Measurements from ENCODE around the gene WDFY4.

The WDFY4 gene

DNA sequence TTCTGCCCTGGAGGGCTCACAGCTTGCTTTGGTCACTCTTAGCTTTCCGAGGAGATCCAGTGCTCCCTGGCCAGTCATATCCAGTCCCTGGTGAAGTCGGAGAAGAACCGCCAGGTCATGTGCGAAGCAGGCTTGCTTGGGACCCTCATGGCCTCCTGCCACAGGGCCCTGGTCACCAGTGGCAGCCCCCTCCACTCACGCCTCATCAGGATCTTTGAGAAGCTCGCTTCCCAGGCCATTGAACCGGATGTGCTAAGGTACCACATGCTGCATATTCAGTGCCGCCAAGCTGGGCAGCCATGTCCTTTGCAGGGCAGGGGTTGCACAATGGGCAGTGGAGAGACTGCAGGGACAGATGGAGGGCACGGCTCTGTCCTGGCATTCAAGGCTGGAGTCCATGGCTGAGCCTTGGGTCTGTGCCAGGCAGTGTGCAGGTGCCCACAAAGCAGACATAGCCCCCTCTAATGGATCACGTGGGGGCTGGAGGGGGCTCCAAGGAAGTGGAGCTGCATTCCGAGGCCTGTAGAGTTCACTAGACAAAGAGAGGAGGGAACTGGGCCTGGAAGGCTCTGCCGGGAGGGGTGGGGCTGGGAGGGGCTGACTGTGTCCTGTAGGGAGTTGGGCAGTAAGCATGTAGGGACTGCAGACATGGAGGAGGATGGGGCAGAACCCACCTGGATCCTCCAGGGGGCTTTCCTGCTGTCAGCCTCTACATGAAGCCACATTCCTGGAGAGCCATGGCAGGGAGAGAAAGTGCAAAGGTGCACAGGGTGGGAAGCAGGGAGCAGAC is 89.9 kb downstream of the WDFY4 start:
- TF ChIP-seq CTCF (IDR thresholded peaks at IDR 0.05; ENCODE audit: borderline replicate concordance, insufficient read depth, low read depth, low read length), result no peak

GRCh38 chr10:48775206-48775517 is 90.5 kb downstream of the WDFY4 start:
- TF ChIP-seq CTCF (IDR thresholded peaks at IDR 0.05; ENCODE audit: borderline replicate concordance, insufficient read depth, low read depth, low read length), result no peak
- H3K4me3 ChIP-seq (ENCODE audit: low read depth, low read length), result no peak overlapping the region

More for the DNA sequence above, 89.9 kb downstream of the WDFY4 start:
- no peak overlapping the region for H3K4me3 ChIP-seq (ENCODE audit: low read depth, low read length)

DNA sequence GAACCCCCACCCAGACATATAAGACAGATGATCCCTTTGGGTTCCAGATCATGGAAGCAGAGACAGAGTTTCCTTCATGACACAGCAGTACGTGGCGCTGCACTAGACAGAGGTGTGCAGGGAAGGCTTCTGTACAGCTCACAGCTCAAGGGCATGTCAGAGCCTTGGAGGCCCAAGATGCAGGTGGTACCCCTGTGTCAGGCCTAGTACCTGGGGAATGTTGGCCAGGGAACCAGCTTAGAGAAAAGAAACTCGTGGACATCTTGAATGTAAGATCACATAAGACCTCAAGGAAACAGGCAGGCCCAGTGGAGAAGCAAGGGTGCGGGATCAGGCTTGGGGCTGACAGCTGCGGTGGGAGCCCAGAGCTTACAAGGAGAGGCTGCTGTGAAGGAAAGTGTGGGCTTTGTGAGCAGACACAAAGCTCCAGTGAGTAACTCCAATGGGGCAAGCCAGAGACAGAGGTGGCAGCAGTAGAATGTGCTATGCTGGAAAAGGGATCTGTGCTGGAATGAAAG is 91.4 kb downstream of the WDFY4 start:
- no peak for TF ChIP-seq CTCF (IDR thresholded peaks at IDR 0.05; ENCODE audit: borderline replicate concordance, insufficient read depth, low read depth, low read length)
- no peak overlapping the region for H3K4me3 ChIP-seq (ENCODE audit: low read depth, low read length)

DNA sequence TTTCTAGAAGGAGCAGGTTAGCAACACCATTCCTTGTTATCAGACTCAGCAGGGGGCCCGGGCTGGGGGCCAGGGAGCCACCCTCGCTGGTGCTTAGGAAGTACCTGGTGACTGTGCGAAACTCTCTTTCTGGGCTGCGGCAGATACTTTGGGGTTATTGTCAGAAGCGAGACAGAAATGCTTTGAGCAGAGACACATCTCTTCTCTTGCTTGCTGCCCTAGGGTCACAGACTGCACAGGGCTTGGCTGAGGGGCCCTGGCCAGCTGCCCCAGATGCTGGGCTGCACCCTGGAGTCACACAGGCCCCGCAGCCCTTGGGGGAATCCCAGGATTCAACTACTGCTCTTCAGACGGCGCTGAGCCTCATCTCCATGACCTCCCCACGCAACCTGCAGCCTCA is 91.9 kb downstream of the WDFY4 start:
- no peak overlapping the region for H3K4me3 ChIP-seq (ENCODE audit: low read depth, low read length)
- TF ChIP-seq CTCF (IDR thresholded peaks at IDR 0.05; ENCODE audit: borderline replicate concordance, insufficient read depth, low read depth, low read length), result no peak

- no peak overlapping the region for H3K4me3 ChIP-seq (ENCODE audit: low read depth, low read length)
- TF ChIP-seq CTCF (IDR thresholded peaks at IDR 0.05; ENCODE audit: borderline replicate concordance, insufficient read depth, low read depth, low read length), result no peak
Measured at GRCh38 chr10:48777110-48777509, 92.4 kb downstream of the WDFY4 start.

DNA sequence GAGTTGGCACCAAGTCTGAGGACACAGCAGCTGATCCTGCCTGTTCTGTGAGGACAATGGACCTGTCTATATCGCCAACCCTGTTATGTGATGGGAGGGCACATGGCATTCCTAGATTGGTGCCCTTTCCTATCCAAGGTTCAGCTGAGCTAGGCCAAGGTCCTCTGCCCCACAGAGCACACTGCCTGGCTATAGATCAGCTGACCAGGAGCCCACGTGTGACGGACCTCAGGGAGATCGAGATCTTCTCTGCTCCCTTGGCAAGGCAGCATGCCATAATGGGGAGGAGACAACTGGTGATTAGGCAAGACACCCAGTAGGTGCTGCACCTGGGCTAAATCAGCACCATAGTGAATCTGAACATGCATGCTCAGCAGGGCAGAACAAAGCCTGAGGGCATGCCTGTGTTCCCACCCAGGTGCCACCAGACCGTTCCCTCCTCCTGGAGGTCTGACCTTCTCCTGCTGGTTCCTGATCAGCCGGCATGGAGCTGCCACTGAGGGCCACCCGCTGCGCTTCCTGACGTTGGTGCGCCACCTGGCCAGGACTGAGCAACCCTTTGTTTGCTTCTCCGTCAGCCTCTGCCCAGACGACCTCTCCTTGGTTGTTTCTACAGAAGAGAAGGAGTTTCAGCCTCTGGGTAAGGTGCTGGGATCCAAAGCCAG is 93.7 kb downstream of the WDFY4 start:
- no peak for TF ChIP-seq CTCF (IDR thresholded peaks at IDR 0.05; ENCODE audit: borderline replicate concordance, insufficient read depth, low read depth, low read length)
- no peak overlapping the region for H3K4me3 ChIP-seq (ENCODE audit: low read depth, low read length)

DNA sequence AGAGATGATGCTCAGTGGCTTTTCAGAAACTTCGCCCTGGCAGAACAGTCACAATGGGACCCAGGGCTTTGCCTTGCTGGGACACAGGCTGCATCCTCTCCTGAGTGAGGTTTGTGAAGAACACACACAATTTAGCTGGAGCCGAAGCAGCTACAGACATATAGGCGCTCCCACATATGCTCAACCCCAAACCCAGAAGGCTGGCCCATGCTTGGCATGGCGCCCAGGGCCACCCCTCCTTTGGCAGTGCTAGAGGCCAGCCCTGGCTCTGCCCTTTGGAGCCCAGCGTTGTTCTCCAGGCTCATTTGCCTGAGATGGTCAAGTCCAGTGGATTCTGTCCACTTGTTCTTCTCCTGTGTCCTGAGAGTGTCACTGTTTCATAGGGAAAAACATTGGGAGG is 94.4 kb downstream of the WDFY4 start:
- no peak for TF ChIP-seq CTCF (IDR thresholded peaks at IDR 0.05; ENCODE audit: borderline replicate concordance, insufficient read depth, low read depth, low read length)
- no peak overlapping the region for H3K4me3 ChIP-seq (ENCODE audit: low read depth, low read length)

All from GM12875 (cell line).